Heart left ventricle (tissue), 16 donors: Measurements from ENCODE around the gene KRT86. TPM values are rescaled to one million over a fixed set of nuclear protein-coding genes. Genes with fewer than 3 reads are reported as not detected.

ENCODE experiments used
- ATAC-seq, 4 donors: fragments of 200-7000 bp; cut with Tn5 transposase; one replicate each; pipeline ENCODE4 v1.9.1; 2020 to 2022; ENCODE audit warnings: moderate library complexity in 4 of 4, mild to moderate bottlenecking in 3 of 4, moderate number of reproducible peaks in 1 of 4
- DNase-seq, 5 donors: peaks; one replicate each; pipeline ENCODE4 v3.0.0-alpha.2; 2020
- H3K27ac ChIP-seq, 12 donors: fragments of 200-600 bp; sonication (generic) in 4 of 12; one replicate each; pipeline versions ENCODE4 v1.5.0 to v1.8.0; 2016 to 2022; ENCODE audit warnings: mild to moderate bottlenecking in 2 of 12
- H3K27me3 ChIP-seq, 9 donors: fragments of 200-600 bp; sonication (generic) in 2 of 9; one replicate each; pipeline versions ENCODE4 v1.5.1 to v1.8.0; 2016 to 2022; ENCODE audit warnings: mild to moderate bottlenecking in 3 of 9
- H3K36me3 ChIP-seq, 9 donors: fragments of 200-600 bp; sonication (generic) in 2 of 9; one replicate each; pipeline versions ENCODE4 v1.5.0 to v1.8.0; 2018 to 2022; ENCODE audit warnings: mild to moderate bottlenecking in 2 of 9
- H3K4me1 ChIP-seq, 12 donors: fragments of 200-600 bp; sonication (generic) in 4 of 12; one replicate each; pipeline versions ENCODE4 v1.5.0 to v1.8.0; 2016 to 2022; ENCODE audit warnings: mild to moderate bottlenecking in 3 of 12
- H3K4me3 ChIP-seq, 12 donors: fragments of 200-600 bp; sonication (generic) in 4 of 12; one replicate each; pipeline versions ENCODE4 v1.5.0 to v1.8.0; 2017 to 2022; ENCODE audit warnings: mild to moderate bottlenecking in 9 of 12, moderate library complexity in 4 of 12
- H3K9me3 ChIP-seq, 12 donors: fragments of 200-600 bp; sonication (generic) in 4 of 12; one replicate each; pipeline versions ENCODE4 v1.5.0 to v1.8.0; 2016 to 2022; ENCODE audit warnings: mild to moderate bottlenecking in 1 of 12
- POLR2A ChIP-seq, 2 donors: fragments of 450-650 bp; IDR thresholded peaks; one replicate each; pipeline ENCODE4 v1.6.1; 2017; ENCODE audit warnings: antibody characterized with exemption in 2 of 2, mild to moderate bottlenecking in 2 of 2, moderate library complexity in 2 of 2
- WGBS, 4 donors: extraction: QIAGEN DNeasy Blood & Tissue Kit in 2 of 4; methylation state at CpG; one replicate each; pipeline versions ENCODE4 v1.1.5 to v1.1.7; 2013 to 2018; 5-methylcytosine and 5-hydroxymethylcytosine counted together
- intact Hi-C, 10 donors: fragments of 100-400 bp; cut with DNase I; formaldehyde crosslinking; loops; one replicate each; pipeline versions ENCODE4 v1.11.1 to v1.14.2; 2022
- polyA plus RNA-seq, 2 donors: library from polyadenylated mRNA; stranded (reverse); fragments of 200-250 nt; gene quantifications; one replicate each; pipeline ENCODE4 v1.2.3, GENCODE V29; 2013
- total RNA-seq, 9 donors: library from RNA; depleted of rRNA in 2 of 9; stranded (reverse); fragments of >200 nt in 2 of 9; fragmentation: NEBNext Ultra II Directional in 3 of 9; extraction: Animal tissue kit (Norgen Biotek cat#: 25700) in 3 of 9; gene quantifications; one replicate each; pipeline versions ENCODE4 v1.1.0 to v1.2.4, GENCODE V29; 2016 to 2023
- TF ChIP-seq, protein P1 (sequence below), 12 donors: fragments of 200-600 bp; sonication (generic) in 4 of 12; IDR thresholded peaks; one replicate each; pipeline versions ENCODE4 v1.5.0 to v1.8.0; 2018 to 2022; ENCODE audit warnings: antibody characterized with exemption in 12 of 12, mild to moderate bottlenecking in 5 of 12
- donor health status: ischemic (EF 13 %, LVEDD 7.1; RV severe dilation, severe dysfunction).
- donor health status: healthy with polysubstance abuse.
- donor health status: DM: no; HTN: yes; CAD: no.
- donor health status: DM: no; HTN: no; CAD: no.
- donor health status: ischemic (EF 25% LVEDD 6.9; RV normal size, moderate dysfunction).
- donor health status: ischemic (EF 25% LVEDD 5.7; RV mildly dilated, moderate dysfunction).
- donor health status: healthy.
- donor health status: DM: yes; HTN: yes; CAD: no.
- donor health status: ischemic (EF 35%, LVEDD 5.7; RV mildly dilated, moderate dysfunction).
- donor health status: nonischemic (EF 11% LVEDD 7.7; RV severe dilation, severe dysfunction).
- donor health status: DM: yes; HTN: yes; CAD: no.
- donor health status: PGD.
- donor health status: ischemic (EF 29% LVEDD 5.4; RV normal size, mild dysfunction).
- donor health status: nonischemic (EF 23%, LVEDD 6.1; RV moderate dilation, normal function).

Gene KRT86
- total and polyA plus RNA-seq, 11 donors, result not detected

DNA sequence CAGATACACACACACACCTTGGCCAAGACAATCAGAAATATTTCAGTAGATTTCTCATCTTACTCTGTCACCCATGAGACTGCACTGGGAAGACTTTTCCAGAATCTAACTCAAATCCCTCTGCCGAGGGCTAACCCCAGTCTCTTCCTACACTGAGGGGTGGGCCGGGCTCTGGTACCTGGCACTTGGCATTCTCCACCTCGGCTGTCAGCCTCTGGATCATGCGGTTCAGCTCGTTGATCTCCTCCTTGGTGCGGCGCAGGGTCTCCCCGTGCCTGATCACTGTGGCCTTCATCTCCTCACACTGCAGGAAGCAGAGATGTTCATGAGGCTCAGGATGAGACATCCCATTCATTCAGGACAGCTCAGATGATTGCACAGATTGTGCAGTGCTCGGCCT lies 41.8 kb downstream of the KRT86 start:
- no peak for TF ChIP-seq POLR2A (IDR thresholded peaks at IDR 0.05)
- TF ChIP-seq, protein P1, sequence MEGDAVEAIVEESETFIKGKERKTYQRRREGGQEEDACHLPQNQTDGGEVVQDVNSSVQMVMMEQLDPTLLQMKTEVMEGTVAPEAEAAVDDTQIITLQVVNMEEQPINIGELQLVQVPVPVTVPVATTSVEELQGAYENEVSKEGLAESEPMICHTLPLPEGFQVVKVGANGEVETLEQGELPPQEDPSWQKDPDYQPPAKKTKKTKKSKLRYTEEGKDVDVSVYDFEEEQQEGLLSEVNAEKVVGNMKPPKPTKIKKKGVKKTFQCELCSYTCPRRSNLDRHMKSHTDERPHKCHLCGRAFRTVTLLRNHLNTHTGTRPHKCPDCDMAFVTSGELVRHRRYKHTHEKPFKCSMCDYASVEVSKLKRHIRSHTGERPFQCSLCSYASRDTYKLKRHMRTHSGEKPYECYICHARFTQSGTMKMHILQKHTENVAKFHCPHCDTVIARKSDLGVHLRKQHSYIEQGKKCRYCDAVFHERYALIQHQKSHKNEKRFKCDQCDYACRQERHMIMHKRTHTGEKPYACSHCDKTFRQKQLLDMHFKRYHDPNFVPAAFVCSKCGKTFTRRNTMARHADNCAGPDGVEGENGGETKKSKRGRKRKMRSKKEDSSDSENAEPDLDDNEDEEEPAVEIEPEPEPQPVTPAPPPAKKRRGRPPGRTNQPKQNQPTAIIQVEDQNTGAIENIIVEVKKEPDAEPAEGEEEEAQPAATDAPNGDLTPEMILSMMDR (IDR thresholded peaks at IDR 0.05), result no peak
- ATAC-seq (no peak), DNase-seq (no peak)
- peaks cover 0 to 2% (median 0%) of the 10 kb centered on the region in 12 donors for H3K4me1 ChIP-seq
- no peak overlapping the region for H3K4me3 ChIP-seq
- no peak overlapping the region for H3K27ac ChIP-seq
- H3K36me3 ChIP-seq, result no peaks in the 10 kb centered on the region
- H3K27me3 ChIP-seq, result peaks cover 7 to 41% (median 15%) of the 10 kb centered on the region in 9 donors
- intact Hi-C loops, result no loop called here
- WGBS, 4 donors, result 81 to 95% (median 86%) methylated on average over 9 of the region's 9 CpGs
- H3K9me3 ChIP-seq, result no peaks in the 10 kb centered on the region

- no peaks in the 10 kb centered on the region for H3K4me1 ChIP-seq
- H3K27ac ChIP-seq, result no peak overlapping the region
- no peak for ATAC-seq
- H3K36me3 ChIP-seq, result no peaks in the 10 kb centered on the region
- 81 to 87% (median 84%) methylated on average over 11 of the region's 11 CpGs for WGBS, 4 donors
- no peak overlapping the region for H3K4me3 ChIP-seq
- H3K9me3 ChIP-seq, result no peaks in the 10 kb centered on the region
- H3K27me3 ChIP-seq, result peaks cover 7 to 45% (median 18%) of the 10 kb centered on the region in 9 donors
- DNase-seq, result no peak
- no peak for TF ChIP-seq POLR2A (IDR thresholded peaks at IDR 0.05)
- TF ChIP-seq, protein P1 (IDR thresholded peaks at IDR 0.05), result no peak
- intact Hi-C loops, result no loop called here
Measured at GRCh38 chr12:52316701-52317100, 42.3 kb downstream of the KRT86 start.

DNA sequence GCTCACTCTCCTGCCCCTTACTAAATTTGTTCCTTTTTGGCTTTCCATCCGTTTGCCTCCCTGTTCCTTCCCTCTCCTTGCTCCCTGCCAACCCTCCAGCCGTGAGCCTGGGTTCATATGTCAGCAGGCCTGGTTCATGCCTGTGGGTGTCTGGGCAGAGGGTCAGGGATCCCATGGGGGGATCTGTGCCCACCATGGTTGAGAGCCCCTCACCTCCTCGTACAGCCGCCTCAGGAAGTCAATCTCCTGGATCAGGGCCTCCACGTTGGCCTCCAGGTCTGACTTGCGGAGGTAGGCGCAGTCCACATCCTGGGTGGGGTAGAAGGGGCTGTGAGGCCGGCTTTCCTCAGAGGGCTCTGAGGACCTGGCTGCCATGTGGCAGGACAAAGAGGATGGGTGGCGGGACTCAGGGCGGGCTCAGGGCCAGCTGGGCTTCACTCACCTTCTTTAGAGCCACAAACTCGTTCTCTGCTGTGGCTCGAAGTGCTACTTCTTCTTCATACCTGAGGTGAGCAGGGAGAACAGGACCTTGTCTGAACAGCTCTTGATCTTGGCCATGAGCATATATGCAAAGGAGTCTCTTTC lies 43.1 kb downstream of the KRT86 start:
- no peak for TF ChIP-seq POLR2A (IDR thresholded peaks at IDR 0.05)
- TF ChIP-seq, protein P1 (IDR thresholded peaks at IDR 0.05), result no peak
- DNase-seq, result no peak
- Histone ChIP-seq H3K36me3 (no peaks in the 10 kb centered on the region), H3K4me3 (no peak overlapping the region), H3K27me3 (peaks cover 7 to 46% (median 18%) of the 10 kb centered on the region in 9 donors), H3K27ac (no peak overlapping the region), H3K4me1 (no peaks in the 10 kb centered on the region), H3K9me3 (no peaks in the 10 kb centered on the region)
- WGBS, 4 donors, result 78 to 85% (median 82%) methylated on average over 11 to 12 of the region's 12 CpGs
- ATAC-seq, result no peak
- intact Hi-C loops, result no loop called here

DNA sequence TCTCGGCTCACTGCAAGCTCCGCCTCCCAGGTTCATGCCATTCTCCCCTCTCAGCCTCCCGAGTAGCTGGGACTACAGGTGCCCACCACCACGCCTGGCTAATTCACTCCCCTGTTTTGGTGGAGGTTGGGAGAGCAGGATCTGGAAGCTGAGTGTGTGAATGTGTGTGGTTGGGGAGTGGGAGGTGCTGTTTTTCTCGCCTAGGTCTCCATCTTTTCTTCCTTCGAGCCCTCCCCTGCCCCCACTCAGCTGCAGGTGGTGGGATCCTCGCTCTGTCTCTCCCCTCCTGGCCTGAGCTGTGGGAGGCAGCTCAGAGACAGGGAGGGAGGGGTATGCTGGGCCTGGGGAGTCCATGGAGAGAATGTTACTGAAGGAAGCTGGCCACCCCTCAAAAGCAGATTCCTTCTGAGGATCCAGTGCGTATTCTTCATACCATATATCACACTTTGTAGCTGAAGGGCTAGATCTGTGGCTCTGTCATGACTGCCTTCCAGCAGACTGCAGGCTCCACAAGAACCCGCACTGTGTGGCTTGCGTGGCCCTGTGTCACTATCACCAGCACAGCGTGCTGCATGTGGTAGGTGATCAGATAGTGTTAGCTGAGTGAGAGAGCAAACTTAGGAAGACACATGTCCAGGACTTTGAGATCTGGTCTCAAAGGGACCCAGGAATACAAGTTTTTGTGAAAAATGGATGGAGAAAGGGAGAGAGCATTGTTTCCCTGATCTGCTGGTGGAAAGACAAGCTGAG lies 44.0 kb downstream of the KRT86 start:
- TF ChIP-seq, protein P1 (IDR thresholded peaks at IDR 0.05), result no peak
- no peak for TF ChIP-seq POLR2A (IDR thresholded peaks at IDR 0.05)
- WGBS, 4 donors, result 76 to 86% (median 81%) methylated on average over 10 to 11 of the region's 11 CpGs

More for the DNA sequence above, 44.0 kb downstream of the KRT86 start:
- intact Hi-C loops, result no loop called here
- Histone ChIP-seq H3K9me3 (no peaks in the 10 kb centered on the region), H3K4me1 (no peaks in the 10 kb centered on the region), H3K36me3 (no peaks in the 10 kb centered on the region), H3K4me3 (no peak overlapping the region), H3K27ac (no peak overlapping the region), H3K27me3 (peaks cover 7 to 44% (median 18%) of the 10 kb centered on the region in 9 donors)
- peak in 1 of 4 donors; percentile 20 for ATAC-seq
- DNase-seq, result no peak
